Measurements from ENCODE around the gene RANGRF.

Gene RANGRF

GRCh38 chr17:8314797-8315763, 26.6 kb downstream of the RANGRF start:
- no peak for DNase-seq (ENCODE audit: low read depth)

GRCh38 chr17:8315764-8316217, 27.3 kb downstream of the RANGRF start:
- no peak for DNase-seq (ENCODE audit: low read depth)

GRCh38 chr17:8318010-8318935, 29.8 kb downstream of the RANGRF start:
- no peak for DNase-seq (ENCODE audit: low read depth)

GRCh38 chr17:8320262-8320661, 31.8 kb downstream of the RANGRF start:
- no peak for DNase-seq (ENCODE audit: low read depth)

- no peak for DNase-seq (ENCODE audit: low read depth)
These were observed 32.5 kb downstream of the RANGRF start for GRCh38 chr17:8320990-8321389.

DNA sequence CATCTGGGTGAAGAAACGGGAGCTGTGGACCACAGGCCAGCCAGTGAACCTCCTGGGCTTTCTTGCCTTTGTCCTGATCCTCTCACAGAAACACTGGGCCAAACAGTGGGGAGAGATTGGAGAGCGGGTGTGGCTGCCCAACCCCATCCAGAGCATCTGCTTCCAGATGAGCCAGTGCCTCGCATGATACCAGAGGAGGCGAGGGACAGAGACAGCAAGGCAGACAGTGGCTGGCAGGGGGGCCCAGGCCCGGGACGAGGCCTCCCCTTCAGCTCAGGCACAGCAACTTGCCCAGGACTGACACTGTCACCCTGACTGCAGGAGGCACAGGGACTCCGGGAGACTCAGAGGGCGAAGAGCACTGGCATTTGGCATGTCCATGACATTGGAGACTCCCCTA, 33.6 kb downstream of the RANGRF start:
- no peak for DNase-seq (ENCODE audit: low read depth)

- DNase-seq (ENCODE audit: low read depth) = no peak
These were observed 35.7 kb downstream of the RANGRF start for GRCh38 chr17:8324132-8324531.

GRCh38 chr17:8324923-8325322, 36.5 kb downstream of the RANGRF start:
- no peak for DNase-seq (ENCODE audit: low read depth)

DNA sequence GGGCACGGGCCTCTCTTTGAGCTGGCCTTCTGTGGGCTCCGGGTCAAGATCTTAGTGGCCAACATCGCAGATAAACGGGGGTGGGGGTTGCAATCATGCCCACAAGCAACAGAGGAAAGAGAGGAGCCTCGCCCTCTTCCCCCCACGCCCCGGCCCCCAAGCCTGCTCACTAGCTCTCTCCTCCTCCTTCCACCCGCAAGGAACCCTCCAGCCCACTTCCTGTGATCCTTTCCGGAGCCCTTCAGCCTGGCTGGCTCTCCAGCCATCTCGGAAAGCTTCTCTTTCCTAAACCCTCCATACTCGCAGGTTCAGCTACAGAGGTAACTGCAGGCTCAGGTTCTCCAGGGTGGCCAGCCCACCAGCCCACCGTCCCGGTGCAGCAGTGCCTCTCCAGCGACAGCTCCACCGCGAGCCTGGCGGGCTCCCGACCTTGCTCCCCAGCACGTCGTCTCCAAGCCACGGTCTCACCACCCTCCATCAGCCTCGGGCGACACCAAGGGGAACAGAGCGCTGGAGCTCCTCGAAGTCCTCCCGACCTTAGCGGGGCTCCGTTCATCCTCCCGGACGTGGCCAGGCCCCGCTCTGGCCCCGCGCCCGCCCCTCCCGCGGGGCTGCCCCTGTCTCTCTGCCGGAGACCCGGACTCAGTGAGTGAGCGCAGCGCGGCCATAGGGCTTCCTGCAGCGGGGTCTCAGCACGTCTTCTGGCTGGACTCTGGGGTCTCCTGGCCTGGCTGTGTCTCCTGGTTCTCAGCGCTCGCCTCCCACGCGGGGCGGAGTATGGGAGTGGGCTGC, 38.2 kb downstream of the RANGRF start:
- no peak for DNase-seq (ENCODE audit: low read depth)

- DNase-seq (ENCODE audit: low read depth) = no peak
These were observed 38.8 kb downstream of the RANGRF start for GRCh38 chr17:8327303-8327649.

- DNase-seq (ENCODE audit: low read depth) = no peak
These were observed 43.7 kb downstream of the RANGRF start for GRCh38 chr17:8332128-8332527.

DNA sequence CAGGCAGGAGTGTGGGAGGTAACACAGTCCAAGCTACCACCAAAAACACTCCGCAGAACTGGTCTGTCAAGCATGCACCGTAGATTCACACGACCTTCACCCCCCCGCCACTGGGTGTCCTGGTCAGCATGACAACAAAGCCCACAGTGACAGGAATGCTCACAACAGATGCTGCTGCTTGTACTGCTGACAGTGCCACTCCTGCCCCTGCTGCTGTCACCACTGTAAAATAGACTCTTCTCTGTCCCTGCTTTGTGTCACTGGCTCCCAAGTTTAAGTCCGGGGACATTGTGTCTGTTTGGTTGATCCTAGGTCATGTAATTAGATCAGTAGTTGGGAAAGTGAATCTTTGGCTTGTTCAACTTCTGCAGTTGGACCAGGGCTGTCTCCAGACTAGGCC, 44.2 kb downstream of the RANGRF start:
- no peak for DNase-seq (ENCODE audit: low read depth)

DNA sequence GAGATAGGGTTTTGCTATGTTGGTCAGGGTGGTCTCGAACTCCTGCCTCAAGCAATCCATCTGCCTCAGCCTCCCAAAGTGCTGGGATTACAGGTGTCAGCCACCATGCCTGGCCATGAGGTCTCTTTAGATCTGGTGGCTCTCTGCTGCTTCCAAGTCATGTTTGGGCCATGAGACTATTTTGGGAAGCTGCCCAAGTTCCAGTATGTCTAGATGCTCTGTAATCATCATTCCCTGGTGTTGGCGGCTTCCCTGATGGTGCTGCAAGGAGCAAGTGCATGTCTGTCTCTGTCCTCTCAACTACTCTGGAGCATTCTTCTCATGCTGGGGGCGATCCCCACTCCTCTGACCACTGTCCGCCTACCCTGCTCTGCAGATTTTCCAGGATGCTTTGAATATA, 44.8 kb downstream of the RANGRF start:
- DNase-seq (ENCODE audit: low read depth) = no peak

DNA sequence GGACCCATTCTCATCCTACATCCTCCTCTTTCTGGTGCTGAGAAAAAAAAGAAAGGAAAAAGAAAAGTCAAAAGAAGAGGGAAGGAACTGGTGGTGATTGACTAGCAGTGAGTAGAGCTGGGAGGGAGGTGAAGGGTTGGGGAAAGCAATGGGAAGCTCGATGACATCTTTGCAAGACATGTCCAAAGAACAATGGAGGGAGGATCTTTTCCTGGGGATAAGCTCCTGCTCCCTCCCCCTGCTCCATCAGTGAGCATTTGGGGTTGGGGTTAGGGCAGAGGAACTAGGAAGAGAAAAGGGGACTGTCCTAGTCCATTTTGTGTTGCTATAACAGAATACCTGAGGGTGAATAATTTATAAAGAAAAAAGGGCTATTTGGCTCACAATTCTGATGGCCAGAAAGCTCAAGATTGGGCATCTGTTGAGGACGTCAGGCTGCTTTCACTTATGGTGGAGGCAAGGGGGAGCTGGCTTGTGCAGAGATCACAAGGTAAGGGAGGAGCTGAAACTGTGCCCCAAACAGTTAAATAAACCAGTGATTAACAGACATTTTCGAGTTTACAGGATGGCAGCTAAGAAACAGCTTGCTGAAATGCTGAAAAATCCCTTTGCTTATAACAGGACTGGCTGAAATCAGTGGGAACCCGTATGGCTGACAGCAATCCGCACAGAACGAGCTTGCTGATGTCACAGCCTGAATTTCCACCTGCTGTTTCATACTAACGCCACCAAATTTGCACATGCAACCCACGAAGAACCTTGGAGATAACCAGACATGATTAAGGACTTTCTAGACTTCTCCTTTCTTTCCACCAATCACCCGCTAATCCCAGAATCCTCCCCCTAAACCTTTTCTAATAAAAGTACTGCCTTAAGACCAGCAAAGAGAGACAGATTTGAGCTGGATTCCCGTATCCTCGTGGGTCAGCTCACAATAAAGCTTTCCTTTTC, 49.6 kb downstream of the RANGRF start:
- DNase-seq (ENCODE audit: low read depth) = no peak

- no peak for DNase-seq (ENCODE audit: low read depth)
These were observed 50.3 kb downstream of the RANGRF start for GRCh38 chr17:8338753-8339140.

DNA sequence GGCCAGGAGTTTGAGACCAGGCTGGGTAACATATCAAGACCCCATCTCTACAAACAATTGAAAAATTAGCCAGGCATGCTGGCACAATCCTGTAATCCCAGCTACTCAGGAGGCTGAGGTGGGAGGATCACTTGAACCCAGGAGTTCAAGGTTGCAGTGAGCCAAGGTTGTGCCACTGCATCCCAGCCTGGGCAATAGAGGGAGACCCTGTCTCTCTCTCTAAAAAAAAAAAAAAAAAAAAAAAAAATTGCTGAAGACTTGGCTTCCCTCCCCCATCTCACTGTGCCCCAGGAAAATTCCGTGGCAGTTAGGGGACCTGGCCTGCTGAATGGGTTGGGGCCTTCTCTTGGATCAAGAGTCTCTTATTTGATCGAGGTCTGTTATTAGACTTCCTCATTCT, 51.1 kb downstream of the RANGRF start, which contains the start of gene ODF4:
ODF4 (plus strand) TSS at position 301 of the 400 bp plus-strand sequence. CDS start 212 bp downstream, outside the sequence.
- DNase-seq (ENCODE audit: low read depth) = no peak
